Activated CD4-positive, alpha-beta T cell treated with anti-CD3 and anti-CD28 coated beads, Interleukin-2, amount 10 ng/mL, durations not matched to agents 24 days and 14 days (primary cell): Measurements from ENCODE around the gene TMA7. TPM values are rescaled to one million over a fixed set of nuclear protein-coding genes. Genes with fewer than 3 reads are reported as not detected.
"Not testable (repeated sequence)": the region's sequence is repeated elsewhere in the genome, so short reads cannot be mapped to it uniquely, and the experiment has no call there.

Source experiments
- DNase-seq: peaks from one replicate; pipeline ENCODE4 v3.0.0; 2022
- H3K27ac Mint-ChIP-seq: one replicate; pipeline ENCODE4 v1.8.0; 2022; ENCODE audit warnings: mild to moderate bottlenecking, mixed read lengths
- H3K27me3 Mint-ChIP-seq: one replicate; pipeline ENCODE4 v1.8.0; 2022; ENCODE audit warnings: mixed read lengths
- H3K36me3 Mint-ChIP-seq: one replicate; pipeline ENCODE4 v1.8.0; 2022; ENCODE audit warnings: low read depth, mild to moderate bottlenecking, mixed read lengths
- H3K4me1 Mint-ChIP-seq: one replicate; pipeline ENCODE4 v1.8.0; 2021; ENCODE audit warnings: mixed read lengths
- H3K4me3 Mint-ChIP-seq: one replicate; pipeline ENCODE4 v1.8.0; 2022; ENCODE audit warnings: mild to moderate bottlenecking, moderate library complexity, mixed read lengths
- H3K9me3 Mint-ChIP-seq: one replicate; pipeline ENCODE4 v1.8.0; 2021; ENCODE audit warnings: mixed read lengths
- intact Hi-C: fragments of 100-400 bp; cut with micrococcal nuclease; formaldehyde crosslinking; loops from one replicate; pipeline ENCODE4 v1.15.1; 2023
- total RNA-seq: library from RNA; stranded (reverse); gene quantifications from 2 replicates; pipeline ENCODE4 v1.2.3, GENCODE V29; 2022

TMA7 gene
- 272 and 275 TPM in 2 replicates for total RNA-seq

- peaks cover 20% of the 10 kb centered on the region for H3K4me1 Mint-ChIP-seq
- peaks cover 43% of the 10 kb centered on the region for H3K36me3 Mint-ChIP-seq
- H3K4me3 Mint-ChIP-seq: peak within 1 kb of the TSS; percentile 96
- no peaks in the 10 kb centered on the region for H3K27me3 Mint-ChIP-seq
- intact Hi-C loops: loop anchor here (1.0 to 2.0 kb wide), 4 partner anchors 32 to 251 kb away; partner anchors contain the start of genes CDC25A and PFKFB4
- no peaks in the 10 kb centered on the region for H3K9me3 Mint-ChIP-seq
- DNase-seq: peak; percentile 100
- peak within 1 kb of the TSS; percentile 92 for H3K27ac Mint-ChIP-seq
Observed at GRCh38 chr3:48439820-48440589, at the start of gene TMA7, which contains the start of gene CCDC51. Gene TMA7 (plus strand): TSS chr3:48440257. CDS start chr3:48440297, 40 bp downstream. Gene CCDC51 (minus strand): TSS chr3:48440119. CDS start chr3:48435128, 4,991 bp downstream.

- H3K36me3 Mint-ChIP-seq: no peaks in the 10 kb centered on the region
- H3K4me1 Mint-ChIP-seq: no peaks in the 10 kb centered on the region
- no peaks in the 10 kb centered on the region for H3K9me3 Mint-ChIP-seq
- no peak for DNase-seq
- H3K27me3 Mint-ChIP-seq: peaks cover 21% of the 10 kb centered on the region
- intact Hi-C loops: no loop called here
- no peak overlapping the region for H3K27ac Mint-ChIP-seq
- H3K4me3 Mint-ChIP-seq: no peak overlapping the region
Observed at GRCh38 chr3:48394391-48394790, 45.7 kb upstream of the TMA7 start.

- intact Hi-C loops: no loop called here
- H3K9me3 Mint-ChIP-seq: no peaks in the 10 kb centered on the region
- no peaks in the 10 kb centered on the region for H3K4me1 Mint-ChIP-seq
- H3K4me3 Mint-ChIP-seq: no peak overlapping the region
- H3K27ac Mint-ChIP-seq: no peak overlapping the region
- no peaks in the 10 kb centered on the region for H3K36me3 Mint-ChIP-seq
- peaks cover 19% of the 10 kb centered on the region for H3K27me3 Mint-ChIP-seq
- DNase-seq: no peak
Observed at GRCh38 chr3:48395714-48396113, 44.3 kb upstream of the TMA7 start.

- no peak overlapping the region for H3K4me3 Mint-ChIP-seq
- intact Hi-C loops: no loop called here
- no peak for DNase-seq
- peaks cover 2% of the 10 kb centered on the region for H3K4me1 Mint-ChIP-seq
- H3K27me3 Mint-ChIP-seq: peaks cover 13% of the 10 kb centered on the region
- no peak overlapping the region for H3K27ac Mint-ChIP-seq
- no peaks in the 10 kb centered on the region for H3K9me3 Mint-ChIP-seq
- H3K36me3 Mint-ChIP-seq: no peaks in the 10 kb centered on the region
Observed at GRCh38 chr3:48397767-48398681, 42.0 kb upstream of the TMA7 start.

GRCh38 chr3:48398701-48399386 lies 41.2 kb upstream of the TMA7 start:
- no peak for DNase-seq
- intact Hi-C loops: no loop called here
- Mint-ChIP-seq H3K4me1 (peaks cover 2% of the 10 kb centered on the region), H3K4me3 (no peak overlapping the region), H3K9me3 (no peaks in the 10 kb centered on the region), H3K27ac (no peak overlapping the region), H3K27me3 (peaks cover 10% of the 10 kb centered on the region), H3K36me3 (no peaks in the 10 kb centered on the region)

GRCh38 chr3:48399387-48400172 lies 40.5 kb upstream of the TMA7 start:
- intact Hi-C loops: loop anchor here (10.0 kb wide), 1 partner anchor 125 kb away; no protein-coding TSS in a partner anchor
- peaks cover 2% of the 10 kb centered on the region for H3K4me1 Mint-ChIP-seq
- no peaks in the 10 kb centered on the region for H3K9me3 Mint-ChIP-seq
- no peak overlapping the region for H3K4me3 Mint-ChIP-seq
- H3K36me3 Mint-ChIP-seq: no peaks in the 10 kb centered on the region
- no peak for DNase-seq
- no peak overlapping the region for H3K27ac Mint-ChIP-seq
- peaks cover 10% of the 10 kb centered on the region for H3K27me3 Mint-ChIP-seq

GRCh38 chr3:48400824-48401433 lies 39.1 kb upstream of the TMA7 start:
- H3K9me3 Mint-ChIP-seq: no peaks in the 10 kb centered on the region
- DNase-seq: peak; percentile 89
- intact Hi-C loops: loop anchor here (1.0 to 10.0 kb wide), 4 partner anchors 35 to 234 kb away; partner anchors contain the start of gene SLC26A6
- H3K27ac Mint-ChIP-seq: peak overlapping the region; percentile 51
- peaks cover 2% of the 10 kb centered on the region for H3K4me1 Mint-ChIP-seq
- H3K27me3 Mint-ChIP-seq: peaks cover 4% of the 10 kb centered on the region
- H3K36me3 Mint-ChIP-seq: no peaks in the 10 kb centered on the region
- H3K4me3 Mint-ChIP-seq: no peak overlapping the region

GRCh38 chr3:48401434-48401901 lies 38.6 kb upstream of the TMA7 start:
- not testable (repeated sequence) for H3K9me3 Mint-ChIP-seq, H3K4me3 Mint-ChIP-seq, DNase-seq, H3K27me3 Mint-ChIP-seq, H3K36me3 Mint-ChIP-seq, H3K27ac Mint-ChIP-seq, H3K4me1 Mint-ChIP-seq
- intact Hi-C loops: loop anchor here (1.0 to 10.0 kb wide), 4 partner anchors 35 to 234 kb away; partner anchors contain the start of gene SLC26A6

GRCh38 chr3:48402281-48402732 lies 37.8 kb upstream of the TMA7 start:
- H3K27ac Mint-ChIP-seq: no peak overlapping the region
- no peak for DNase-seq
- H3K36me3 Mint-ChIP-seq: no peaks in the 10 kb centered on the region
- no peak overlapping the region for H3K4me3 Mint-ChIP-seq
- no peaks in the 10 kb centered on the region for H3K9me3 Mint-ChIP-seq
- peaks cover 4% of the 10 kb centered on the region for H3K27me3 Mint-ChIP-seq
- peaks cover 2% of the 10 kb centered on the region for H3K4me1 Mint-ChIP-seq
- intact Hi-C loops: loop anchor here (10.0 kb wide), 1 partner anchor 128 kb away; no protein-coding TSS in a partner anchor

- no peaks in the 10 kb centered on the region for H3K36me3 Mint-ChIP-seq
- no peak overlapping the region for H3K27ac Mint-ChIP-seq
- DNase-seq: no peak
- H3K27me3 Mint-ChIP-seq: peaks cover 4% of the 10 kb centered on the region
- no peak overlapping the region for H3K4me3 Mint-ChIP-seq
- intact Hi-C loops: loop anchor here (10.0 kb wide), 1 partner anchor 128 kb away; no protein-coding TSS in a partner anchor
- peaks cover 2% of the 10 kb centered on the region for H3K4me1 Mint-ChIP-seq
- no peaks in the 10 kb centered on the region for H3K9me3 Mint-ChIP-seq
Observed at GRCh38 chr3:48402907-48403306, 37.1 kb upstream of the TMA7 start.

- Mint-ChIP-seq H3K4me1 (peaks cover 2% of the 10 kb centered on the region), H3K27me3 (peaks cover 4% of the 10 kb centered on the region), H3K9me3 (no peaks in the 10 kb centered on the region), H3K27ac (no peak overlapping the region), H3K36me3 (no peaks in the 10 kb centered on the region), H3K4me3 (no peak overlapping the region)
- no peak for DNase-seq
- intact Hi-C loops: loop anchor here (10.0 kb wide), 1 partner anchor 129 kb away; no protein-coding TSS in a partner anchor
Observed at GRCh38 chr3:48403533-48404439, 36.3 kb upstream of the TMA7 start.
